IMR-90 (cell line): ENCODE measurements around the gene OR52I2. TPM values are rescaled to one million over a fixed set of nuclear protein-coding genes. Genes with fewer than 3 reads are reported as not detected.

Source experiments
- ATAC-seq: fragments of 200-7000 bp; cut with Tn5 transposase; 2 replicates; pipeline ENCODE4 v1.9.1; 2020; ENCODE audit warnings: low read depth, mild to moderate bottlenecking, moderate library complexity
- BruUV-seq: library from RNA; stranded (reverse); fragments of 400-500 nt; replicated peaks from 2 replicates; lab custom pipeline; 2021; lab: Mats Ljungman, UMichigan
- CTCF ChIA-PET: fragments of 300-600 bp; formaldehyde crosslinking; extraction: SDS; loops from one replicate; lab custom pipeline; 2021; ENCODE audit warnings: antibody characterized with exemption; lab: Yijun Ruan, JAX
- POLR2A ChIA-PET: fragments of 300-600 bp; sonication (Branson Sonifier 250); formaldehyde crosslinking; loops from one replicate; lab custom pipeline; 2022; ENCODE audit warnings: antibody characterized with exemption; ENCODE audit not compliant: unreplicated experiment; lab: Charles Lee
- DNase-seq: peaks from one replicate; pipeline ENCODE4 v3.0.0; 2013
- H2AFZ ChIP-seq: replicated peaks from 2 replicates; pipeline ENCODE3; 2013; ENCODE audit warnings: low read length, mild to moderate bottlenecking; ENCODE audit not compliant: poor library complexity
- H2AK5ac ChIP-seq: 2 replicates; pipeline ENCODE4 v1.6.1; 2013; ENCODE audit warnings: low read depth, low read length, inconsistent platforms
- H2AK9ac ChIP-seq: replicated peaks from 2 replicates; pipeline ENCODE3; 2013; ENCODE audit warnings: mild to moderate bottlenecking, low read depth, low read length, moderate library complexity; ENCODE audit not compliant: poor library complexity
- H2BK120ac ChIP-seq: 2 replicates; pipeline ENCODE4 v1.6.1; 2013; ENCODE audit warnings: low read depth, low read length, inconsistent platforms
- H2BK15ac ChIP-seq: 3 replicates; pipeline ENCODE4 v1.6.1; 2013; ENCODE audit warnings: low read depth, low read length, inconsistent platforms
- H2BK20ac ChIP-seq: 2 replicates; pipeline ENCODE4 v1.6.1; 2013; ENCODE audit warnings: low read depth, mild to moderate bottlenecking, inconsistent platforms, low read length, moderate library complexity
- H2BK5ac ChIP-seq: 2 replicates; pipeline ENCODE4 v1.6.1; 2013; ENCODE audit warnings: mild to moderate bottlenecking, low read depth, low read length, inconsistent platforms; ENCODE audit not compliant: poor library complexity, severe bottlenecking
- H3K14ac ChIP-seq: replicated peaks from 2 replicates; pipeline ENCODE4 v1.6.1; 2013; ENCODE audit warnings: low read depth, low read length, inconsistent platforms
- H3K18ac ChIP-seq: 2 replicates; pipeline ENCODE4 v1.6.1; 2013; ENCODE audit warnings: low read depth, low read length, control low read depth
- H3K23ac ChIP-seq: 2 replicates; pipeline ENCODE4 v1.6.1; 2013; ENCODE audit warnings: low read depth, low read length, inconsistent platforms
- H3K27ac ChIP-seq: 2 replicates; pipeline ENCODE4 v1.5.1; 2013; ENCODE audit warnings: mild to moderate bottlenecking, control low read depth, low read length; ENCODE audit not compliant: insufficient read depth
- H3K27me3 ChIP-seq: 2 replicates; pipeline ENCODE4 v1.6.1; 2013; ENCODE audit warnings: low read length; ENCODE audit not compliant: control insufficient read depth, insufficient read depth
- H3K36me3 ChIP-seq: 2 replicates; pipeline ENCODE4 v1.6.1; 2013; ENCODE audit warnings: low read length, mixed read lengths; ENCODE audit not compliant: control insufficient read depth, insufficient read depth
- H3K4ac ChIP-seq: 2 replicates; pipeline ENCODE4 v1.6.1; 2013; ENCODE audit warnings: low read depth, low read length, inconsistent platforms
- H3K4me1 ChIP-seq: 2 replicates; pipeline ENCODE4 v1.6.1; 2013; ENCODE audit warnings: low read length, mixed read lengths; ENCODE audit not compliant: control insufficient read depth, insufficient read depth
- H3K4me2 ChIP-seq: 2 replicates; pipeline ENCODE4 v1.6.1; 2013; ENCODE audit warnings: low read depth, mild to moderate bottlenecking, control low read depth, low read length, moderate library complexity
- H3K4me3 ChIP-seq: 2 replicates; pipeline ENCODE4 v1.5.1; 2013; ENCODE audit warnings: low read depth, mild to moderate bottlenecking, control low read depth, low read length, moderate library complexity; ENCODE audit not compliant: insufficient read depth
- H3K56ac ChIP-seq: 2 replicates; pipeline ENCODE4 v1.6.1; 2013; ENCODE audit warnings: low read length, inconsistent platforms; ENCODE audit not compliant: insufficient read depth; ENCODE audit errors: extremely low read depth
- H3K79me1 ChIP-seq, 2 experiments: 2 replicates each; pipeline ENCODE4 v1.6.1; 2013; ENCODE audit warnings: low read length in 2 of 2, inconsistent platforms in 1 of 2, low read depth in 1 of 2
- H3K9ac ChIP-seq: 2 replicates; pipeline ENCODE4 v1.6.1; 2013; ENCODE audit warnings: low read depth, low read length, control low read depth
- H3K9me1 ChIP-seq: 2 replicates; pipeline ENCODE4 v1.6.1; 2013; ENCODE audit warnings: low read length, inconsistent platforms; ENCODE audit not compliant: insufficient read depth
- H3K9me3 ChIP-seq: 2 replicates; pipeline ENCODE4 v1.6.1; 2013; ENCODE audit warnings: low read length; ENCODE audit not compliant: control insufficient read depth, insufficient read depth
- H4K20me1 ChIP-seq: 2 replicates; pipeline ENCODE4 v1.6.1; 2013; ENCODE audit warnings: low read length, inconsistent platforms; ENCODE audit not compliant: insufficient read depth
- H4K5ac ChIP-seq: 2 replicates; pipeline ENCODE4 v1.6.1; 2013; ENCODE audit warnings: mild to moderate bottlenecking, low read depth, low read length, control low read depth
- H4K8ac ChIP-seq, 2 experiments: 2 replicates each; pipeline ENCODE4 v1.6.1; 2013; ENCODE audit warnings: low read depth in 2 of 2, low read length in 2 of 2, control low read depth in 1 of 2, inconsistent platforms in 1 of 2
- H4K91ac ChIP-seq: 2 replicates; pipeline ENCODE4 v1.6.1; 2013; ENCODE audit warnings: low read depth, low read length, inconsistent platforms; ENCODE audit not compliant: insufficient read depth
- BHLHE40 ChIP-seq: fragments of 150-350 bp; IDR thresholded peaks from 2 replicates; pipeline ENCODE4 v1.6.1; 2016; ENCODE audit warnings: mild to moderate bottlenecking, low read depth, low read length
- CEBPB ChIP-seq: IDR thresholded peaks from 2 replicates; pipeline ENCODE4 v1.6.1; 2012; ENCODE audit warnings: low read depth, low read length, improper control_type of control experiment
- CHD1 ChIP-seq: IDR thresholded peaks from 2 replicates; pipeline ENCODE4 v1.6.1; 2012; ENCODE audit warnings: low read depth, low read length, improper control_type of control experiment
- FOS ChIP-seq: fragments of 150-350 bp; IDR thresholded peaks from 2 replicates; pipeline ENCODE4 v1.6.1; 2016; ENCODE audit warnings: low read depth, low read length
- MAFK ChIP-seq: IDR thresholded peaks from 2 replicates; pipeline ENCODE4 v1.6.1; 2012; ENCODE audit warnings: low read depth, low read length, improper control_type of control experiment
- MAZ ChIP-seq: IDR thresholded peaks from 2 replicates; pipeline ENCODE4 v1.6.1; 2012; ENCODE audit warnings: low read depth, mild to moderate bottlenecking, low read length, improper control_type of control experiment, moderate library complexity, borderline replicate concordance
- MXI1 ChIP-seq: IDR thresholded peaks from 2 replicates; pipeline ENCODE4 v1.6.1; 2012; ENCODE audit warnings: low read depth, mild to moderate bottlenecking, low read length, moderate library complexity, borderline replicate concordance
- NFE2L2 ChIP-seq: fragments of 150-350 bp; IDR thresholded peaks from 2 replicates; pipeline ENCODE4 v1.6.1; 2016; ENCODE audit warnings: low read depth, mild to moderate bottlenecking, low read length
- POLR2A ChIP-seq: IDR thresholded peaks from 2 replicates; pipeline ENCODE4 v1.6.1; 2012; ENCODE audit warnings: mild to moderate bottlenecking, low read depth, low read length
- RAD21 ChIP-seq: IDR thresholded peaks from 2 replicates; pipeline ENCODE4 v1.6.1; 2012; ENCODE audit warnings: low read length, improper control_type of control experiment
- RCOR1 ChIP-seq: IDR thresholded peaks from 2 replicates; pipeline ENCODE4 v1.6.1; 2012; ENCODE audit warnings: mild to moderate bottlenecking, low read length, improper control_type of control experiment; ENCODE audit not compliant: insufficient replicate concordance
- RFX5 ChIP-seq: IDR thresholded peaks from 2 replicates; pipeline ENCODE4 v1.8.0; 2012; ENCODE audit warnings: low read depth, mild to moderate bottlenecking, low read length, moderate library complexity
- SMC3 ChIP-seq: fragments of 150-350 bp; IDR thresholded peaks from 2 replicates; pipeline ENCODE4 v1.6.1; 2016; ENCODE audit warnings: low read depth, mild to moderate bottlenecking, antibody characterized with exemption, low read length, moderate library complexity
- WGBS, 2 experiments: methylation state at CpG; one replicate each; pipeline versions ENCODE4 v1.1.5 to v1.1.7; 2013; ENCODE audit warnings: missing lambda C conversion rate in 2 of 2; ENCODE audit not compliant: insufficient read length in 1 of 2; ENCODE audit errors: extremely low coverage in 2 of 2; 5-methylcytosine and 5-hydroxymethylcytosine counted together
- dilution Hi-C: fragments of 300-500 bp; cut with HindIII; formaldehyde crosslinking; loops from one replicate; pipeline ENCODE4 v1.14.3; 2018; ENCODE audit warnings: low sequenced_read_pairs; ENCODE audit not compliant: unreplicated experiment
- in situ Hi-C: fragments of 300-500 bp; cut with MboI; formaldehyde crosslinking; loops from 3 replicates; pipeline ENCODE4 v1.14.3; 2019; ENCODE audit warnings: low sequenced_read_pairs, inconsistent platforms, mixed read lengths
- intact Hi-C: fragments of 100-400 bp; cut with micrococcal nuclease; formaldehyde crosslinking; loops from 2 replicates; pipeline ENCODE4 v1.10.0; 2022
- polyA plus RNA-seq, 3 experiments: library from polyadenylated mRNA; depleted of rRNA; stranded (reverse); fragments of >200 nt; gene quantifications; 2 replicates each; pipeline ENCODE4 v1.2.3, GENCODE V29; 2012; ENCODE audit warnings: low replicate concordance in 1 of 3
- total RNA-seq: library from RNA; depleted of rRNA; stranded (reverse); fragments of >200 nt; gene quantifications from 2 replicates; pipeline ENCODE4 v1.2.3, GENCODE V29; 2012
- TF ChIP-seq, protein P1 (sequence below): fragments of 150-350 bp; IDR thresholded peaks from 2 replicates; pipeline ENCODE4 v1.6.1; 2017; ENCODE audit warnings: mild to moderate bottlenecking, antibody characterized with exemption, low read length, low read depth
- TF ChIP-seq, protein P2 (sequence below): fragments of 150-350 bp; IDR thresholded peaks from 2 replicates; pipeline ENCODE4 v1.6.1; 2016; ENCODE audit warnings: low read depth, mild to moderate bottlenecking, low read length, moderate library complexity, borderline replicate concordance

OR52I2 gene
- total and polyA plus RNA-seq, 2 of the 4 experiments (the other 2 are of a cell fraction): not detected

DNA sequence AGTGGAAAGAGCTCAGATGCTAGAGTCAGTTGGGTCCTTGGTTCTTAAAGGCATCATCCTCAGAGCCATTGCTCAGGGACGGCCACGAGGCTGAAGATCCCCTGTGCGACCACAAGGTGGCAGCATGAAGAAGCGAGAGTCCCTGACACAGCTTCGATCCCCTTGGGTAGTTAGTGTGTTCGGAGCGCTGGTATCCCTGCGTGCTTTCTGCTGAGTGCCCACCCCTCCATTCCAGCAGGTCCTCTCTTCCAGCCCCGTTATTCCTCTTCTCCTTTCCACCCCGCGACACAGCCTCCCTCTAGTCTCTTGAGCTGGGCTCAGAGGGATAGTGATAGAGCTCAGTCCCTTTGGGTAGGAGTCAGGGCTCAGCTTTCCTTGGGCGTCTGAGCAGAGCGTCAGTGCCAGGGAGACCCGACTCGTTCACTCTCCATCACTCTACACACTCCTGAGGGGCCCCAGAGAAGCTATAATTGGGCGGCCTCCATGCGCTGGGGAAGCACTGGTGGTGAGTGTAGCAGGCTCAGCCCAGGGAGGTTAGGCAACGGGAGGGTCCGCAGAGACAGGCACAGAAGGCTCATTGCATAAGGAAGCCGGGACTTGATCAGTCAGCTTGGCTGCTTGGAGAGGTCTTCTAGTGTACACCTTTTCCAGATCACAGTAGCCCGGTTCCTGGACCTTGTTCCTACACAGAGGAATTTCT lies 55.6 kb downstream of the OR52I2 start, which contains the start of gene OR51D1 (continued):
- no peak for TF ChIP-seq RFX5
- TF ChIP-seq SMC3: peak; percentile 96

DNA sequence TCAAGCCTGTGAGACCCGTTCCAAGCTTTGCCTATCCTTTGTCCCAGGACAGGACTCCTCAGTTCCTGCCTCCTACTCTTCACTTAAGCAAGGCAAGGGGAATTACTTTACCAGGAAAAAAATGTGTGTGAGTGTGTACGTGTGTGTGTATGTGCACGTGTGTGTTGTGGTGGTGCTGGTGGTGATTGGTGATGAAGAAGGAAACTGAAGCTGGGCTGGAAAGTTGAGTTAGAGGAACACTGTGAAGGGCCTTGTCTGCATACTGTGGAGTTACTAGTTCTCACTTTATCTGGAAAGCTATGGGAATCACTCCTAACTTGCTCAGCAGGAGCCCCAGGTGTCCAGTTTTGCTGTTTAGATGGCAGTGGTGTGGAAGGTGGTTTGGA lies 56.1 kb downstream of the OR52I2 start:
- dilution Hi-C loops: no loop called here
- H3K56ac ChIP-seq: no peak overlapping the region
- intact Hi-C loops: loop anchor here (1.0 to 2.0 kb wide), 4 partner anchors 59 to 743 kb away; partner anchors contain the start of gene OR51E2
- H3K18ac ChIP-seq: no peak overlapping the region
- DNase-seq (no peak), ATAC-seq (no peak)
- H3K27me3 ChIP-seq: peaks cover 2% of the 10 kb centered on the region; the same call in 1 of the 2 replicates
- H2BK20ac ChIP-seq: no peak overlapping the region
- POLR2A ChIA-PET: no interaction called here
- H4K8ac ChIP-seq: no peak overlapping the region
- no peaks in the 10 kb centered on the region for H3K4me1 ChIP-seq
- H2BK15ac ChIP-seq: no peak overlapping the region
- H2AK5ac ChIP-seq: no peak overlapping the region
- H4K5ac ChIP-seq: no peak overlapping the region
- no peak overlapping the region for H3K9ac ChIP-seq
- no peaks in the 10 kb centered on the region for H4K20me1 ChIP-seq
- H3K79me1 ChIP-seq: no peaks in the 10 kb centered on the region
- H2BK120ac ChIP-seq: no peak overlapping the region
- H2AFZ ChIP-seq: no peak overlapping the region
- BruUV-seq: no TSS peak
- CTCF ChIA-PET: interaction anchor here (0.6 to 2.2 kb wide), 14 partner anchors 11 to 734 kb away, joined by 3 to 14 read pairs (median 4); partner anchors contain the start of gene TRIM68
- no peaks in the 10 kb centered on the region for H3K9me3 ChIP-seq
- H3K27ac ChIP-seq: no peak overlapping the region
- no peaks in the 10 kb centered on the region for H3K36me3 ChIP-seq
- H3K4me2 ChIP-seq: no peak overlapping the region
- peak overlapping the region; percentile 17; the same call in 1 of the 2 replicates for H3K4ac ChIP-seq
- H2BK5ac ChIP-seq: no peak overlapping the region
- no peak overlapping the region for H3K14ac ChIP-seq
- no peaks in the 10 kb centered on the region for H3K9me1 ChIP-seq
- H2AK9ac ChIP-seq: no peak overlapping the region
- in situ Hi-C loops: loop anchor here (5.0 to 10.0 kb wide), 3 partner anchors 185 to 747 kb away; partner anchors contain the start of genes OR51F2, OR51L1 and OR51M1
- H3K4me3 ChIP-seq: no peak overlapping the region
- peak overlapping the region; percentile 15; the same call in 1 of the 2 replicates for H3K23ac ChIP-seq
- no peak overlapping the region for H4K91ac ChIP-seq
- WGBS, 2 experiments: 100% methylated on average over 2 of the region's 3 CpGs; no CpG with 5 or more reads in 1 of the 2 experiments
- no peak for TF ChIP-seq SMC3
- TF ChIP-seq RCOR1: no peak
- TF ChIP-seq MAZ: no peak
- no peak for TF ChIP-seq FOS
- TF ChIP-seq, protein P1, sequence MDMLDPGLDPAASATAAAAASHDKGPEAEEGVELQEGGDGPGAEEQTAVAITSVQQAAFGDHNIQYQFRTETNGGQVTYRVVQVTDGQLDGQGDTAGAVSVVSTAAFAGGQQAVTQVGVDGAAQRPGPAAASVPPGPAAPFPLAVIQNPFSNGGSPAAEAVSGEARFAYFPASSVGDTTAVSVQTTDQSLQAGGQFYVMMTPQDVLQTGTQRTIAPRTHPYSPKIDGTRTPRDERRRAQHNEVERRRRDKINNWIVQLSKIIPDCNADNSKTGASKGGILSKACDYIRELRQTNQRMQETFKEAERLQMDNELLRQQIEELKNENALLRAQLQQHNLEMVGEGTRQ: no peak
- TF ChIP-seq BHLHE40: no peak
- TF ChIP-seq CHD1: no peak
- TF ChIP-seq POLR2A: no peak
- TF ChIP-seq NFE2L2: no peak
- no peak for TF ChIP-seq RFX5
- TF ChIP-seq MAFK: no peak
- no peak for TF ChIP-seq RAD21
- TF ChIP-seq, protein P2, sequence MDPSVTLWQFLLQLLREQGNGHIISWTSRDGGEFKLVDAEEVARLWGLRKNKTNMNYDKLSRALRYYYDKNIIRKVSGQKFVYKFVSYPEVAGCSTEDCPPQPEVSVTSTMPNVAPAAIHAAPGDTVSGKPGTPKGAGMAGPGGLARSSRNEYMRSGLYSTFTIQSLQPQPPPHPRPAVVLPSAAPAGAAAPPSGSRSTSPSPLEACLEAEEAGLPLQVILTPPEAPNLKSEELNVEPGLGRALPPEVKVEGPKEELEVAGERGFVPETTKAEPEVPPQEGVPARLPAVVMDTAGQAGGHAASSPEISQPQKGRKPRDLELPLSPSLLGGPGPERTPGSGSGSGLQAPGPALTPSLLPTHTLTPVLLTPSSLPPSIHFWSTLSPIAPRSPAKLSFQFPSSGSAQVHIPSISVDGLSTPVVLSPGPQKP: no peak
- TF ChIP-seq CEBPB: no peak
- no peak for TF ChIP-seq MXI1
